Chondrocyte (in vitro differentiated cells): Measurements from ENCODE around the gene WDR55. TPM values are rescaled to one million over a fixed set of nuclear protein-coding genes. Genes with fewer than 3 reads are reported as not detected.

Experiments
- DNase-seq: peaks from one replicate; pipeline ENCODE4 v3.0.0; 2021; ENCODE audit warnings: mixed read lengths, low spot score
- H3K27ac Mint-ChIP-seq: one replicate; pipeline ENCODE4 v1.8.0; 2021; ENCODE audit warnings: mild to moderate bottlenecking, moderate library complexity, mixed read lengths; ENCODE audit not compliant: unreplicated experiment
- H3K27me3 Mint-ChIP-seq: 2 replicates; pipeline ENCODE4 v1.8.0; 2021; ENCODE audit warnings: low read depth, mixed read lengths
- H3K36me3 Mint-ChIP-seq: 2 replicates; pipeline ENCODE4 v1.8.0; 2021; ENCODE audit warnings: low read depth, mixed read lengths
- H3K4me1 Mint-ChIP-seq: 2 replicates; pipeline ENCODE4 v1.8.0; 2021; ENCODE audit warnings: low read depth, mild to moderate bottlenecking, mixed read lengths
- H3K4me3 Mint-ChIP-seq: one replicate; pipeline ENCODE4 v1.8.0; 2021; ENCODE audit warnings: mild to moderate bottlenecking, moderate library complexity, mixed read lengths; ENCODE audit not compliant: unreplicated experiment
- H3K9me3 Mint-ChIP-seq: 2 replicates; pipeline ENCODE4 v1.8.0; 2021; ENCODE audit warnings: low read depth, mixed read lengths
- total RNA-seq: library from RNA; stranded (reverse); gene quantifications from 3 replicates; pipeline ENCODE4 v1.2.1, GENCODE V29; 2021
- TF ChIP-seq, protein P1 (sequence below): fragments of 200-600 bp; sonication (generic); IDR thresholded peaks from 2 replicates; pipeline ENCODE4 v1.5.0; 2021; ENCODE audit warnings: antibody characterized with exemption, mild to moderate bottlenecking, moderate library complexity

The WDR55 gene
- total RNA-seq, 1 donor from 2014 or later, result 24.5 TPM

DNA sequence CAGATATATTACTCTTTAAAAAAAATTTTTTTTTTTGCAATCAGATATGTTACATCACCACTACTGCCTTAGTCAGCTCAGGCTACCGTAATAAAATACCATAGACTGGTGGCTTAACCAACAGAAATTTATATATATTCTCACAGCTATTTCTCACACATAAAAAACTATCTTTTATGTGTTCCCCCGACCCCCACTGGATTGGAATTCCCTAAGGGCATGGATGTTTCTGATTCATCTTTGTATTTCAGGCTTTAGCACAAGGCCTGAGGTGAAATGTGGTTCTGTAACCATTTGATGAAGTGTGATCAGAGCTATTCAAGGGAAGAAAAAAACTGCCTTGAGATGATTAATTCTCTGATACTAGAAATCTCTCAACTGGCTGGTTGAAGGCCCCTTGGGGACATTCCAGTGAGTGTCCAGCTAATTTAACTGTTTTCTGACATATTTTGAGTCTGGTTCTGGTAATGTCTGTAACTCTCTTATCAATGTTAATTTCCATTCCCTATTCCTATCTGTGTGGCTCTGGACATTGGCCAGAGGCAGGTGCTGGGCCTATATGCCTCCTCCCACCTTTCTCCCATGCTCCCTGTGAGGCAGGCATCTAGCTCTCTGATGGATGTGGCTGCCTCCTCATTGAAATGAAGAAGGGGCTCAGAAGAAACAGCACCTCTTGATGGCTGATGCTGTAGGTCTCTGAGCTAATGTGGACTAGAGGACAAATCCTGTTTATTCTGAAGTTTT lies 34.2 kb upstream of the WDR55 start:
- peaks cover 11% of the 10 kb centered on the region for H3K9me3 Mint-ChIP-seq
- H3K4me1 Mint-ChIP-seq, result peaks cover 3% of the 10 kb centered on the region
- TF ChIP-seq, protein P1, sequence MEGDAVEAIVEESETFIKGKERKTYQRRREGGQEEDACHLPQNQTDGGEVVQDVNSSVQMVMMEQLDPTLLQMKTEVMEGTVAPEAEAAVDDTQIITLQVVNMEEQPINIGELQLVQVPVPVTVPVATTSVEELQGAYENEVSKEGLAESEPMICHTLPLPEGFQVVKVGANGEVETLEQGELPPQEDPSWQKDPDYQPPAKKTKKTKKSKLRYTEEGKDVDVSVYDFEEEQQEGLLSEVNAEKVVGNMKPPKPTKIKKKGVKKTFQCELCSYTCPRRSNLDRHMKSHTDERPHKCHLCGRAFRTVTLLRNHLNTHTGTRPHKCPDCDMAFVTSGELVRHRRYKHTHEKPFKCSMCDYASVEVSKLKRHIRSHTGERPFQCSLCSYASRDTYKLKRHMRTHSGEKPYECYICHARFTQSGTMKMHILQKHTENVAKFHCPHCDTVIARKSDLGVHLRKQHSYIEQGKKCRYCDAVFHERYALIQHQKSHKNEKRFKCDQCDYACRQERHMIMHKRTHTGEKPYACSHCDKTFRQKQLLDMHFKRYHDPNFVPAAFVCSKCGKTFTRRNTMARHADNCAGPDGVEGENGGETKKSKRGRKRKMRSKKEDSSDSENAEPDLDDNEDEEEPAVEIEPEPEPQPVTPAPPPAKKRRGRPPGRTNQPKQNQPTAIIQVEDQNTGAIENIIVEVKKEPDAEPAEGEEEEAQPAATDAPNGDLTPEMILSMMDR, result no peak
- H3K27me3 Mint-ChIP-seq, result no peaks in the 10 kb centered on the region
- H3K27ac Mint-ChIP-seq, result no peak overlapping the region
- no peak overlapping the region for H3K4me3 Mint-ChIP-seq
- peaks cover 1% of the 10 kb centered on the region for H3K36me3 Mint-ChIP-seq
- no peak for DNase-seq

DNA sequence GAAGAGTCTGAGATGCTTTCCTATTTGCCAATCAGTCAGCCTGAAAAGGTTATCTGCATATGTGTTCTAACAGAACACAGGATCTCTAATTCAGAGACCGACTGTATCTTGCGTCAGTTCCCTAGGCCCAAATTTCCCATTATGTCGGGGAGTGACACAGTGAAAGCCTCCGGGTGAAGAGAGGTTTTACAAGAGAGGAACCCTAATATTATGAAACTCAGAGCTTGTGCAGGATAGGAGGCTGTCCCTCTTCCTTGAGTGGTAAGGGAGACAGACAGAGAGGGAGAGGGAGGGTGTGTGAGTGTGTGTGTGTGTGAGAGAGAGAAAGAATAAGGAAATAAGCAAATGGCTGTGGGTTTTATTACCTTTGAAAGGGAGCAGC lies 33.7 kb upstream of the WDR55 start:
- TF ChIP-seq, protein P1, result no peak
- H3K9me3 Mint-ChIP-seq, result peaks cover 11% of the 10 kb centered on the region
- no peaks in the 10 kb centered on the region for H3K27me3 Mint-ChIP-seq
- H3K27ac Mint-ChIP-seq, result no peak overlapping the region
- H3K36me3 Mint-ChIP-seq, result peaks cover 1% of the 10 kb centered on the region
- peaks cover 3% of the 10 kb centered on the region for H3K4me1 Mint-ChIP-seq
- DNase-seq, result no peak
- H3K4me3 Mint-ChIP-seq, result no peak overlapping the region

DNA sequence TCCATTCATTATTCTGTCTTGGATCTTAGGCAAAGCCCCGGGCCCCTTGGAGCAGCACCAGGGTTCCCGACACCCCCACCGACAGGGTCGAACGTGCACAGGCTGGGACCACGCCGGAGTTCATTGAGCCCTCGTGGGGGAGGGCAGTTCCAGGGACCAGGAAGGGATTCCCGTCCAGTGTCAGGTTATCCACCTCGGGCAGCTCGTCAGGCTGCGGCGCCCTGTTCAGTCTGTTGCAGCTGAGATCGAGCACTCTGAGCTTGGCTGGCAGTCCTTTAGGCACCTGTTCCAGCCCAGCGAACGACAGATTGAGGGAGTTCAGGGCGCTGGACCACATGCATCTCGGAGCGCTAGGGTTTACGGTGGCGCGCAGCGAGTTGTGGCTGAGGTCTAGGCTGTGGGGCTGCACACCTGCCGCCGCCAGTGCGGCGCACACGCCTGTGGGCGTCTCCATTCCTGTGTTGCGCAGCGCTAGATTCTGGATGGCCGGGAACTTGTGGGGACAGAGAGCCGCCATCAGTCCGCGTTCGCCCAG lies 32.8 kb upstream of the WDR55 start:
- Mint-ChIP-seq H3K4me1 (peaks cover 3% of the 10 kb centered on the region), H3K27ac (no peak overlapping the region), H3K9me3 (peaks cover 10% of the 10 kb centered on the region), H3K27me3 (no peaks in the 10 kb centered on the region), H3K36me3 (peaks cover 1% of the 10 kb centered on the region), H3K4me3 (no peak overlapping the region)
- TF ChIP-seq, protein P1, result no peak
- DNase-seq, result no peak

DNA sequence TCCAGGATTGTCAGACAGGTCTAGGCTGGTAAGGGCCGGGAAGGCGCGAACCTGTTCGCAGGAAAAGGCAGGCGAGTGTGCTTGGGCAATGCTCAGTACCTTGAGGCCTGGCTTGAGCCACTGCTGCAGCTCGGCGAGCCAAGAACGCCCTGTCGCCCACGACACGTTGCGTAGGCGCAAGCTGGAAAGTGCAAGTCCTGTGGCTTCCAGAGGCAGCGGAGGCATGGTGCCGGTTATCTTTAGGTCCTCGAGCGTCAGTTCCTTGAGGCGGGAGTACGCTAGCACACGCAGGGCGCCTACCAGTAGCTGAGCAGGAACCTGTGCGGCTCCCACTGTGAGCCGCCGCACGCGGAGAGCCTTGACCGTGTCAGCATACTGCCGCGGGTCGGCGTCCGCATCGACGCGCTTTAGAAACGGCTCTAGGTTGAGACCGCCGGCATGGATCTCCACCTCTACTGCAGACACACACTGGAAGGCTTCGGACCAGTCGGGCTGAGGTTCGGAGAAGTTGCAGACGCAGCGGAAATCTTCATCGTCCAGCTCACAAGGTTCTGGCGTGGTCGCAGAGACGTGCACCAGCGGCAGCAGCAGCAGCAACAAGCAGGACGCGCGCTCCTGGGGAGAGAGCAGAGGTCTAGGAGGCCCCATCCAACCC lies 32.2 kb upstream of the WDR55 start:
- H3K27ac Mint-ChIP-seq, result no peak overlapping the region
- no peak for DNase-seq

DNA sequence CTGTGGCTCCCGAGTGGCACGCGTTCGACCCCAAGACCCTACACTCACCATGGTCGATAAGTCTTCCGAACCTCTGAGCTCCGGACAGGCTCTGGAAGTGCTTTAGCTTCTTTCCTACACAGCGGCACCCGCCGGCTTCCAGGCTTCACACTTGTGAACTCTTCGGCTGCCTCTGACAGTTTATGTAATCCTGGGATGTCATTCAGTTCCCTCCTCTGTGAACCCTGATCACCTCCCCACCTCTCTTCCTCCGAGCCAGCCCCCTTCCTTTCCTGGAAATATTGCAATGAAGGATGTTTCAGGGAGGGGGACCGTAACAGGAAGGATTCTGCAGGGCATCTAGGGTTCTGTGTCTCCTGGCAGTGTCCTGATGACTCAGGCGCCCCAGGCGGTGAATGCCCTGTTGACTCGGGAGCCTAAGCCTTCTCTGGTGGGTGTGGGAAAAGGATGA lies 31.7 kb upstream of the WDR55 start, which contains the start of gene CD14:
TSS of gene CD14 (minus strand) at position 155 of the 451 bp plus-strand sequence. CDS start at position 51, 104 bp downstream.
- no peak for DNase-seq
- H3K4me1 Mint-ChIP-seq, result peaks cover 3% of the 10 kb centered on the region
- no peaks in the 10 kb centered on the region for H3K36me3 Mint-ChIP-seq
- TF ChIP-seq, protein P1, result no peak
- no peak within 1 kb of the TSS for H3K4me3 Mint-ChIP-seq
- H3K27ac Mint-ChIP-seq, result no peak within 1 kb of the TSS
- H3K27me3 Mint-ChIP-seq, result no peaks in the 10 kb centered on the region
- peaks cover 2% of the 10 kb centered on the region for H3K9me3 Mint-ChIP-seq

More for the DNA sequence above, 32.2 kb upstream of the WDR55 start:
- peaks cover 6% of the 10 kb centered on the region for H3K9me3 Mint-ChIP-seq
- H3K4me3 Mint-ChIP-seq, result no peak overlapping the region
- peaks cover 3% of the 10 kb centered on the region for H3K4me1 Mint-ChIP-seq
- H3K36me3 Mint-ChIP-seq, result no peaks in the 10 kb centered on the region
- TF ChIP-seq, protein P1, result no peak
- H3K27me3 Mint-ChIP-seq, result no peaks in the 10 kb centered on the region
